ENCODE data around the gene C9orf72.

DNA sequence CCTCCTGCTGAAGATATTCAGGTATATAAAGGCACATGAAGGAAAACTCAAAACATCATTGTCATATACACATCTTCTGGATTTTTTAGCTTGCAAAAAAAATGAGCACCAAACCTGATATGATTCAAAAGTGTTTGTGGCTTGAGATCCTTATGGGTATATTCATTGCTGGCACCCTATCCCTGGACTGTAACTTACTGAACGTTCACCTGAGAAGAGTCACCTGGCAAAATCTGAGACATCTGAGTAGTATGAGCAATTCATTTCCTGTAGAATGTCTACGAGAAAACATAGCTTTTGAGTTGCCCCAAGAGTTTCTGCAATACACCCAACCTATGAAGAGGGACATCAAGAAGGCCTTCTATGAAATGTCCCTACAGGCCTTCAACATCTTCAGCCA, 49.0 kb downstream of the C9orf72 start, which contains the start of gene IFNK:
- no peak for TF ChIP-seq CTCF (IDR thresholded peaks at IDR 0.05; ENCODE audit: insufficient read depth, low read length, poor library complexity, severe bottlenecking)
- no peak for TF ChIP-seq EZH2phosphoT487 (conservative IDR thresholded peaks at IDR 0.05; ENCODE audit: low read length)
